SK-N-SH (cell line): ENCODE data around the gene MARF1.

ENCODE experiments used
- CTCF ChIP-seq: fragments of 200-600 bp; sonication (generic); IDR thresholded peaks from 2 replicates; pipeline ENCODE4 v1.6.1; 2017; ENCODE audit warnings: antibody characterized with exemption, mild to moderate bottlenecking, moderate library complexity
- EP300 ChIP-seq, 2 experiments: IDR thresholded peaks; 2 replicates each; pipeline versions ENCODE4 v1.4.0 to v1.6.1; 2012; ENCODE audit warnings: borderline replicate concordance in 1 of 2, low read depth in 1 of 2, low read length in 1 of 2
- GATA2 ChIP-seq: sonication (generic); formaldehyde crosslinking; IDR thresholded peaks from 2 replicates; pipeline ENCODE4 v1.5.0; 2020; ENCODE audit warnings: mild to moderate bottlenecking, missing genetic modification reagents
- PBX3 ChIP-seq: IDR thresholded peaks from 2 replicates; pipeline ENCODE4; 2012
- POLR2AphosphoS5 ChIP-seq: IDR thresholded peaks from 2 replicates; pipeline ENCODE4 v1.6.1; 2012; ENCODE audit warnings: low read depth, low read length
- RAD21 ChIP-seq: IDR thresholded peaks from 2 replicates; pipeline ENCODE4 v1.6.1; 2012; ENCODE audit warnings: mild to moderate bottlenecking, low read length
- RFX5 ChIP-seq: IDR thresholded peaks from 2 replicates; pipeline ENCODE4 v1.6.1; 2012; ENCODE audit warnings: mild to moderate bottlenecking, improper control_type of control experiment, low read length

- TF ChIP-seq PBX3 (no peak), RAD21 (no peak), GATA2 (CRISPR knock-in tag) (no peak), POLR2AphosphoS5 (no peak), CTCF (no peak), RFX5 (no peak), EP300 (IDR thresholded peaks at IDR 0.05; ENCODE audit: borderline replicate concordance in 1 of 2, low read depth in 1 of 2, low read length in 1 of 2) (no peak)
Observed at GRCh38 chr16:15553313-15554088, 89.5 kb downstream of the MARF1 start.
